Measurements from ENCODE around the gene C1orf21.

GRCh38 chr1:184437291-184437690 is 50.5 kb downstream of the C1orf21 start:
- TF ChIP-seq CTCF (IDR thresholded peaks at IDR 0.05): no peak
- peak in 1 of 2 donors; percentile 31 for TF ChIP-seq POLR2A (IDR thresholded peaks at IDR 0.05)

Measured in Peyer's patch (tissue), 4 donors.